DOHH2 (cell line): Measurements from ENCODE around the gene UBE2H.

Experiments used
- H3F3A ChIP-seq: fragments of 200-600 bp; sonication (generic), shearing (Covaris generic); 2 replicates; pipeline ENCODE4 v1.6.0; 2016; ENCODE audit warnings: antibody characterized with exemption, mild to moderate bottlenecking; ENCODE audit not compliant: control insufficient read depth, insufficient read depth
- H3K27ac ChIP-seq: fragments of 200-600 bp; sonication (generic); 2 replicates; pipeline ENCODE4 v1.5.1; 2014; ENCODE audit warnings: low read depth, mild to moderate bottlenecking, low read length, moderate library complexity
- H3K27me3 ChIP-seq: fragments of 200-600 bp; sonication (generic); 2 replicates; pipeline ENCODE4 v1.6.1; 2014; ENCODE audit warnings: mild to moderate bottlenecking, low read length, mixed read lengths; ENCODE audit not compliant: control insufficient read depth
- H3K36me3 ChIP-seq: fragments of 200-600 bp; sonication (generic); 2 replicates; pipeline ENCODE4 v1.6.1; 2014; ENCODE audit warnings: mild to moderate bottlenecking, low read length, moderate library complexity, mixed read lengths; ENCODE audit not compliant: control insufficient read depth
- H3K4me1 ChIP-seq: fragments of 200-600 bp; sonication (generic); 2 replicates; pipeline ENCODE4 v1.6.1; 2014; ENCODE audit warnings: mild to moderate bottlenecking, low read length, mixed read lengths; ENCODE audit not compliant: control insufficient read depth
- H3K4me2 ChIP-seq: fragments of 200-600 bp; sonication (generic); 2 replicates; pipeline ENCODE4 v1.6.0; 2014; ENCODE audit warnings: mild to moderate bottlenecking, low read length, moderate library complexity
- H3K4me3 ChIP-seq: fragments of 200-600 bp; sonication (generic); 2 replicates; pipeline ENCODE4 v1.5.1; 2014; ENCODE audit warnings: mild to moderate bottlenecking, low read length, mixed read lengths
- H3K79me2 ChIP-seq: fragments of 200-600 bp; sonication (generic); 2 replicates; pipeline ENCODE4 v1.6.1; 2014; ENCODE audit warnings: mild to moderate bottlenecking, low read length, mixed read lengths; ENCODE audit not compliant: control insufficient read depth
- H3K9me2 ChIP-seq: fragments of 200-600 bp; sonication (generic); replicated peaks from 2 replicates; pipeline ENCODE4 v1.6.1; 2014; ENCODE audit warnings: mild to moderate bottlenecking, low read length, mixed read lengths; ENCODE audit not compliant: control insufficient read depth
- H3K9me3 ChIP-seq: fragments of 200-600 bp; sonication (generic); 2 replicates; pipeline ENCODE4 v1.6.1; 2014; ENCODE audit warnings: antibody characterized with exemption, low read length, mixed read lengths; ENCODE audit not compliant: control insufficient read depth, insufficient read depth
- H4K20me1 ChIP-seq: fragments of 200-600 bp; sonication (generic); 2 replicates; pipeline ENCODE4 v1.6.0; 2014; ENCODE audit warnings: low read depth, mild to moderate bottlenecking, antibody characterized with exemption, low read length, moderate library complexity; ENCODE audit not compliant: control insufficient read depth, insufficient read depth
- CTCF ChIP-seq: fragments of 200-600 bp; sonication (generic); IDR thresholded peaks from one replicate; pipeline ENCODE4 v1.5.1; 2014; ENCODE audit warnings: antibody characterized with exemption, mild to moderate bottlenecking, low read depth, low read length; ENCODE audit not compliant: poor library complexity, severe bottlenecking
- EZH2phosphoT487 ChIP-seq: fragments of 200-600 bp; sonication (generic); IDR thresholded peaks from 2 replicates; pipeline ENCODE4 v1.6.1; 2017; ENCODE audit warnings: borderline replicate concordance, mild to moderate bottlenecking, antibody characterized with exemption, low read length, moderate library complexity, mixed read lengths

UBE2H gene

GRCh38 chr7:129874722-129875121, 78.0 kb downstream of the UBE2H start:
- H3K36me3 ChIP-seq, result peaks cover 11% of the 10 kb centered on the region; the same call in 1 of the 2 replicates
- H3K27me3 ChIP-seq, result no peaks in the 10 kb centered on the region
- no peak for TF ChIP-seq CTCF
- TF ChIP-seq EZH2phosphoT487, result no peak
- no peak overlapping the region for H3K27ac ChIP-seq
- H3K4me1 ChIP-seq, result no peaks in the 10 kb centered on the region
- H3K79me2 ChIP-seq, result no peaks in the 10 kb centered on the region
- no peaks in the 10 kb centered on the region for H3K9me2 ChIP-seq
- H3K4me3 ChIP-seq, result no peak overlapping the region
- no peak overlapping the region for H3K4me2 ChIP-seq
- H3F3A ChIP-seq, result no peaks in the 10 kb centered on the region
- H4K20me1 ChIP-seq, result no peaks in the 10 kb centered on the region
- no peaks in the 10 kb centered on the region for H3K9me3 ChIP-seq

GRCh38 chr7:129872054-129872453, 80.7 kb downstream of the UBE2H start:
- Histone ChIP-seq H4K20me1 (no peaks in the 10 kb centered on the region), H3K9me3 (no peaks in the 10 kb centered on the region), H3K4me2 (no peak overlapping the region), H3K79me2 (no peaks in the 10 kb centered on the region), H3K9me2 (no peaks in the 10 kb centered on the region), H3K4me3 (no peak overlapping the region), H3K4me1 (no peaks in the 10 kb centered on the region), H3K36me3 (no peaks in the 10 kb centered on the region), H3F3A (no peaks in the 10 kb centered on the region), H3K27ac (no peak overlapping the region), H3K27me3 (no peaks in the 10 kb centered on the region)
- TF ChIP-seq EZH2phosphoT487 (no peak), CTCF (no peak)

- Histone ChIP-seq H3K36me3 (no peaks in the 10 kb centered on the region), H3K27me3 (no peaks in the 10 kb centered on the region), H3K4me1 (no peaks in the 10 kb centered on the region), H3F3A (no peaks in the 10 kb centered on the region), H3K4me2 (no peak overlapping the region), H3K9me2 (no peaks in the 10 kb centered on the region), H3K4me3 (no peak overlapping the region), H4K20me1 (no peaks in the 10 kb centered on the region), H3K27ac (no peak overlapping the region), H3K79me2 (peaks cover 4% of the 10 kb centered on the region; the same call in 1 of the 2 replicates), H3K9me3 (no peaks in the 10 kb centered on the region)
- TF ChIP-seq EZH2phosphoT487 (no peak), CTCF (no peak)
Observed at GRCh38 chr7:129870668-129871067, 82.1 kb downstream of the UBE2H start.

- Histone ChIP-seq H3K36me3 (no peaks in the 10 kb centered on the region), H3F3A (no peaks in the 10 kb centered on the region), H3K27ac (no peak overlapping the region), H3K4me3 (no peak overlapping the region), H3K79me2 (peaks cover 7% of the 10 kb centered on the region; the same call in 1 of the 2 replicates), H4K20me1 (peaks cover 6% of the 10 kb centered on the region; the same call in 1 of the 2 replicates), H3K27me3 (no peaks in the 10 kb centered on the region), H3K4me1 (peaks cover 10% of the 10 kb centered on the region), H3K9me2 (no peaks in the 10 kb centered on the region), H3K9me3 (no peaks in the 10 kb centered on the region), H3K4me2 (no peak overlapping the region)
- no peak for TF ChIP-seq EZH2phosphoT487
- TF ChIP-seq CTCF, result no peak
Observed at GRCh38 chr7:129866251-129866650, 86.5 kb downstream of the UBE2H start.
